Astrocyte of the spinal cord (primary cell): ENCODE results near the gene TANK.

ENCODE experiments used
- DNase-seq: peaks from one replicate; pipeline ENCODE4 v3.0.0; 2011; ENCODE audit warnings: low read depth, low spot score
- H3K4me3 ChIP-seq: 2 replicates; pipeline ENCODE4 v1.5.1; 2011; ENCODE audit warnings: low read depth, mild to moderate bottlenecking, low read length, moderate library complexity
- CTCF ChIP-seq: IDR thresholded peaks from 2 replicates; pipeline ENCODE4 v1.5.1; 2012; ENCODE audit warnings: low read depth, mild to moderate bottlenecking, low read length, inconsistent platforms
- in situ Hi-C: cut with HindIII; loops from 2 replicates; pipeline ENCODE4 v1.10.0; 2017; ENCODE audit warnings: low sequenced_read_pairs

TANK gene

DNA sequence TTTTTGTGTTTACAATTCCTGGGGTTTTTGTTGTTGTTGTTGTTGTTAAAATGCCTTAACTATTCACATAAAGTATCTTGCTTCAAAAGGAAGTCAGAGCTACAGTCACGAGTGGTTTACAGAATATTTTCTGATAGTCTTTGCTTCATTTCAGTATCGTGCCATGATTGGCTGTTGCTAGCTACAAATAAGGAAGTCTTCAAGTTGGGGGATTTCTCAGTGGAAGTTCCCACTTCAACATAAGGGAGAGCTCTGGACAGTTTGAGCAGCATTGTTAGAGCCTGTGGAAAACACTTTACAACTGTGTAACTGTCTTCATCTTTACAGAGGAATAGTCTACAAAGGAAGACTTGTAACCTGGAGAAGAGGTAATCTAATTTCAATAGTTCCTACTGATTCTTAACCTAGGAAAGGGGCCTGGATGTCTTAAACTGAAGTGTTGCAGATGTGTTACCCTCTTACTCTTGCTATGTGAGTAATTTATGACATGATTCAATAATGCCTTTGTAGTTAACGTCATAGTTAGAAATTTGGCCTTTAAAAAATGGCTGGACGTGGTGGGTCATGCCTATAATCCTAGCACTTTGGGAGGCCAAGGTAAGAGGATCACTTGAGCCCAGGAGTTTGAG is 23.4 kb upstream of the TANK start:
- DNase-seq: peak; percentile 12
- TF ChIP-seq CTCF: no peak
- in situ Hi-C loops: no loop called here
- no peak overlapping the region for H3K4me3 ChIP-seq

GRCh38 chr2:161138429-161138828 is 21.8 kb upstream of the TANK start:
- TF ChIP-seq CTCF: no peak
- no peak overlapping the region for H3K4me3 ChIP-seq
- DNase-seq: no peak
- in situ Hi-C loops: no loop called here

GRCh38 chr2:161139098-161139987 is 20.9 kb upstream of the TANK start:
- in situ Hi-C loops: no loop called here
- peak; percentile 61 for DNase-seq
- H3K4me3 ChIP-seq: no peak overlapping the region

GRCh38 chr2:161141033-161141432 is 19.2 kb upstream of the TANK start:
- no peak for TF ChIP-seq CTCF
- no peak for DNase-seq
- in situ Hi-C loops: no loop called here
- H3K4me3 ChIP-seq: no peak overlapping the region

More at GRCh38 chr2:161139098-161139987, 20.9 kb upstream of the TANK start:
- no peak for TF ChIP-seq CTCF

- in situ Hi-C loops: no loop called here
- no peak for DNase-seq
- no peak overlapping the region for H3K4me3 ChIP-seq
- no peak for TF ChIP-seq CTCF
Observed at GRCh38 chr2:161146209-161146775, 13.9 kb upstream of the TANK start.

GRCh38 chr2:161146996-161147395 is 13.2 kb upstream of the TANK start:
- in situ Hi-C loops: no loop called here
- DNase-seq: no peak
- no peak overlapping the region for H3K4me3 ChIP-seq
- TF ChIP-seq CTCF: no peak
